ENCODE data around the gene PRODH2.
"Not testable (repeated sequence)": the region's sequence is repeated elsewhere in the genome, so short reads cannot be mapped to it uniquely, and the experiment has no call there.

The PRODH2 gene

GRCh38 chr19:35772362-35772761 is 40.3 kb downstream of the PRODH2 start:
- H3K4me1 Mint-ChIP-seq = peaks cover 11% of the 10 kb centered on the region
- not testable (repeated sequence) for H3K27ac Mint-ChIP-seq; ATAC-seq; H3K9me3 Mint-ChIP-seq; H3K4me3 Mint-ChIP-seq; DNase-seq; H3K36me3 Mint-ChIP-seq (ENCODE audit: low read depth); H3K27me3 Mint-ChIP-seq

- DNase-seq = no peak
- no peak overlapping the region for H3K27ac Mint-ChIP-seq
- no peak overlapping the region for H3K4me3 Mint-ChIP-seq
- H3K27me3 Mint-ChIP-seq = no peaks in the 10 kb centered on the region
- H3K36me3 Mint-ChIP-seq (ENCODE audit: low read depth) = peaks cover 10% of the 10 kb centered on the region
- ATAC-seq = no peak
- no peaks in the 10 kb centered on the region for H3K4me1 Mint-ChIP-seq
- H3K9me3 Mint-ChIP-seq = no peaks in the 10 kb centered on the region
These were observed 44.6 kb downstream of the PRODH2 start for GRCh38 chr19:35768082-35768421.

- H3K27me3 Mint-ChIP-seq = no peaks in the 10 kb centered on the region
- no peak overlapping the region for H3K4me3 Mint-ChIP-seq
- DNase-seq (no peak), ATAC-seq (no peak)
- H3K4me1 Mint-ChIP-seq = no peaks in the 10 kb centered on the region
- no peak overlapping the region for H3K27ac Mint-ChIP-seq
- peaks cover 10% of the 10 kb centered on the region for H3K36me3 Mint-ChIP-seq (ENCODE audit: low read depth)
- H3K9me3 Mint-ChIP-seq = no peaks in the 10 kb centered on the region
These were observed 45.2 kb downstream of the PRODH2 start for GRCh38 chr19:35767288-35768081.

- Mint-ChIP-seq H3K36me3 (ENCODE audit: low read depth) (peaks cover 16% of the 10 kb centered on the region), H3K9me3 (no peaks in the 10 kb centered on the region), H3K4me3 (no peak overlapping the region), H3K27ac (no peak overlapping the region), H3K4me1 (no peaks in the 10 kb centered on the region), H3K27me3 (no peaks in the 10 kb centered on the region)
- DNase-seq (no peak), ATAC-seq (peak; percentile 15)
These were observed 46.0 kb downstream of the PRODH2 start for GRCh38 chr19:35766571-35767104.

GRCh38 chr19:35764432-35765315 is 48.0 kb downstream of the PRODH2 start:
- ATAC-seq (no peak), DNase-seq (no peak)
- Mint-ChIP-seq H3K9me3 (no peaks in the 10 kb centered on the region), H3K4me3 (no peak overlapping the region), H3K27ac (no peak overlapping the region), H3K27me3 (no peaks in the 10 kb centered on the region), H3K36me3 (ENCODE audit: low read depth) (peaks cover 17% of the 10 kb centered on the region), H3K4me1 (no peaks in the 10 kb centered on the region)

- ATAC-seq = no peak
- Mint-ChIP-seq H3K27me3 (peaks cover 9% of the 10 kb centered on the region), H3K9me3 (no peaks in the 10 kb centered on the region), H3K4me1 (peaks cover 28% of the 10 kb centered on the region), H3K36me3 (ENCODE audit: low read depth) (peaks cover 19% of the 10 kb centered on the region), H3K4me3 (no peak overlapping the region), H3K27ac (no peak overlapping the region)
- no peak for DNase-seq
These were observed 51.8 kb downstream of the PRODH2 start for GRCh38 chr19:35760711-35761349.

- ATAC-seq (no peak), DNase-seq (no peak)
- peak overlapping the region; percentile 90 for H3K4me3 Mint-ChIP-seq
- no peaks in the 10 kb centered on the region for H3K9me3 Mint-ChIP-seq
- no peak overlapping the region for H3K27ac Mint-ChIP-seq
- peaks cover 34% of the 10 kb centered on the region for H3K4me1 Mint-ChIP-seq
- peaks cover 20% of the 10 kb centered on the region for H3K36me3 Mint-ChIP-seq (ENCODE audit: low read depth)
- H3K27me3 Mint-ChIP-seq = peaks cover 12% of the 10 kb centered on the region
These were observed 52.9 kb downstream of the PRODH2 start for GRCh38 chr19:35759697-35760096.

GRCh38 chr19:35757749-35758608 is 54.7 kb downstream of the PRODH2 start, which contains the start of gene PROSER3:
TSS of gene PROSER3 (plus strand) at chr19:35758176. CDS start at chr19:35758216, 40 bp downstream.
- ATAC-seq (peak; percentile 99), DNase-seq (peak; percentile 98)
- peaks cover 34% of the 10 kb centered on the region for H3K4me1 Mint-ChIP-seq
- no peaks in the 10 kb centered on the region for H3K9me3 Mint-ChIP-seq
- peaks cover 17% of the 10 kb centered on the region for H3K36me3 Mint-ChIP-seq (ENCODE audit: low read depth)
- peak within 1 kb of the TSS; percentile 90 for H3K4me3 Mint-ChIP-seq
- H3K27me3 Mint-ChIP-seq = peaks cover 12% of the 10 kb centered on the region
- H3K27ac Mint-ChIP-seq = peak within 1 kb of the TSS; percentile 97

- no peaks in the 10 kb centered on the region for H3K9me3 Mint-ChIP-seq
- peaks cover 16% of the 10 kb centered on the region for H3K36me3 Mint-ChIP-seq (ENCODE audit: low read depth)
- peak overlapping the region; percentile 97 for H3K27ac Mint-ChIP-seq
- peak; percentile 14 for ATAC-seq
- peaks cover 34% of the 10 kb centered on the region for H3K4me1 Mint-ChIP-seq
- peak; percentile 53 for DNase-seq
- peaks cover 12% of the 10 kb centered on the region for H3K27me3 Mint-ChIP-seq
- H3K4me3 Mint-ChIP-seq = peak overlapping the region; percentile 90
These were observed 55.4 kb downstream of the PRODH2 start for GRCh38 chr19:35757231-35757748.

- Mint-ChIP-seq H3K27ac (peak within 1 kb of the TSS; percentile 97), H3K27me3 (peaks cover 12% of the 10 kb centered on the region), H3K36me3 (ENCODE audit: low read depth) (peaks cover 11% of the 10 kb centered on the region), H3K4me1 (peaks cover 34% of the 10 kb centered on the region), H3K9me3 (no peaks in the 10 kb centered on the region), H3K4me3 (peak within 1 kb of the TSS; percentile 90)
- DNase-seq (no peak), ATAC-seq (no peak)
These were observed 56.0 kb downstream of the PRODH2 start, which contains the start of gene HSPB6 for GRCh38 chr19:35756377-35757230. TSS of gene HSPB6 (minus strand) at chr19:35757029. CDS start at chr19:35757008, 21 bp downstream.

- Mint-ChIP-seq H3K36me3 (ENCODE audit: low read depth) (peaks cover 11% of the 10 kb centered on the region), H3K27ac (peak overlapping the region; percentile 60), H3K27me3 (peaks cover 12% of the 10 kb centered on the region), H3K4me3 (peak overlapping the region; percentile 57), H3K4me1 (peaks cover 34% of the 10 kb centered on the region), H3K9me3 (no peaks in the 10 kb centered on the region)
- ATAC-seq (no peak), DNase-seq (peak; percentile 55)
These were observed 56.9 kb downstream of the PRODH2 start for GRCh38 chr19:35755550-35756376.

- Mint-ChIP-seq H3K9me3 (no peaks in the 10 kb centered on the region), H3K27me3 (peaks cover 12% of the 10 kb centered on the region), H3K4me1 (peaks cover 34% of the 10 kb centered on the region), H3K27ac (no peak overlapping the region), H3K4me3 (no peak overlapping the region), H3K36me3 (ENCODE audit: low read depth) (peaks cover 10% of the 10 kb centered on the region)
- no peak for ATAC-seq
- no peak for DNase-seq
These were observed 57.5 kb downstream of the PRODH2 start for GRCh38 chr19:35755131-35755549.

Measured in activated naive CD8-positive, alpha-beta T cell treated with anti-CD3 and anti-CD28 coated beads, Interleukin-2, amount 50 U/mL, for 24 hours (primary cell).